Gastrocnemius medialis (tissue), 4 donors: ENCODE measurements around the gene CER1.

Experiments
- CTCF ChIP-seq, 5 experiments: fragments of 450-650 bp in 3 of 5; fragments of 200-600 bp in 2 of 5; sonication (generic) in 2 of 5; IDR thresholded peaks in 4 of 5; conservative IDR thresholded peaks in 1 of 5; 1 replicate in 4 of 5; 2 replicates in 1 of 5; pipeline ENCODE4 v1.5.1; 2016 to 2019; ENCODE audit warnings: antibody characterized with exemption in 5 of 5, mild to moderate bottlenecking in 3 of 5, moderate library complexity in 3 of 5
- POLR2A ChIP-seq, 2 donors: fragments of 450-650 bp; IDR thresholded peaks; one replicate each; pipeline ENCODE4 v1.6.1; 2017; ENCODE audit warnings: antibody characterized with exemption in 2 of 2, mild to moderate bottlenecking in 2 of 2, moderate library complexity in 2 of 2

- no peak for TF ChIP-seq CTCF (IDR thresholded peaks at IDR 0.05 in 4 of 5, conservative IDR thresholded peaks at IDR 0.05 in 1 of 5)
- TF ChIP-seq POLR2A (IDR thresholded peaks at IDR 0.05): no peak
Measured at GRCh38 chr9:14756291-14756690, 33.8 kb upstream of the CER1 start.
